Stromal cell of bone marrow (primary cell): ENCODE results near the gene OR10A3.

Source experiments
- DNase-seq: peaks from one replicate; pipeline ENCODE4 v3.0.0-alpha.2; 2012; ENCODE audit warnings: low read depth

Gene OR10A3

DNA sequence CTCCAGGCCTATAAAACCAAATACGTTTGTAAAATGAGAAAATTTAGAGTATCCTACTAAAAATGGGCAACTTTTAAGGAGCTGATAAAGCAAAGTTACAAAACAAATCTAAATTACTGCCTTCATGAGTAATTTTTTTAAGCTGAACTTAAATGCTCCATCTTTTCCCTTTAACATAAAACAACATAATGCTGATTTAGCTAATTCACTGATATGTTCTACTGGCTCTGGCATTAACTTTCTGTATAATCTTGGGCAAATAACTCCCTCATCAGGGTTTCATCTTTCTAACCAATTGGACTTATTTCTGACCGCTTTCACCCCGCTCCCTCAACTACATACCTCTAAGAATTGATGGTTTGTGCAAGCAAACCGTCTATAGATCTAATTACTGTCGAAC lies 362 bp downstream of the OR10A3 start:
- no peak for DNase-seq

DNA sequence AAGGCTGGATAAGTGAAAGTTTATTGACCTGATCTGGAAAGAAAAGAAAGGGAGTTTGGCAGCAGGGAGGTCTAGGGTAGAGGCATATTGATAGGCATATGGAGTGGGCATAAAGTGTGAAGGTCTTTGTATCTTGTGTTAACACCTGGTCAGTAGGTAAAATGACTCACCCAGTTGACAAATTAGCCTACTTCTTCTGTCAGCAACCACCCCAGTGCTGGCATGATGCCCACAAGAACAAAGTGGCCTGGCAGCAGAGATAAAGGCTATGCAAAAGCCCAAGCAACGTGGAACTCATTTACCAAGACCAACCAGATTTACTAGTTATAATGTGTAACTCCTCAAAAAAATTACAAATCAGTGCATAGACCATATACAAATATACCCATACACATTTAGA lies 4.9 kb downstream of the OR10A3 start:
- no peak for DNase-seq

DNA sequence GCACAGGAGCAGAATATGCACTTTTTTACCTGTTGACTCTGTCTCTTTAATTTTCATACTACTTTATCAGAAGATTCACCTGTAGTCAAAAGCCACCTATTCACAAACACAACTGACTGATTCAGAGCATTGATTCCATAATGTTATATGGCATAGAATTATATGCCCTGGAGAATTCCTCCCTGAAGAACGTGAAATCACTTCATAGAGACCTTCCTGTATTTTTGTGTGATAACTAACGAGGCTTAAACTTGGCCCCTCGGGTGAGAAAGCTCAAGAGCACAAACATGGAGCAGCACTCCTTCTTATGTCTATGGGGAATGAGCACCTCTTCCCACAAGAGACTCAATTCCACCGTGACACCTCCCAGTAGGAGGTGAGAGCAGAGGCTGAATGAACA lies 10.3 kb downstream of the OR10A3 start, which contains the start of gene OR10A6:
TSS of gene OR10A6 (minus strand) at position 101 of the 400 bp plus-strand sequence. CDS start 2,606 bp downstream, outside the sequence.
- DNase-seq: no peak

DNA sequence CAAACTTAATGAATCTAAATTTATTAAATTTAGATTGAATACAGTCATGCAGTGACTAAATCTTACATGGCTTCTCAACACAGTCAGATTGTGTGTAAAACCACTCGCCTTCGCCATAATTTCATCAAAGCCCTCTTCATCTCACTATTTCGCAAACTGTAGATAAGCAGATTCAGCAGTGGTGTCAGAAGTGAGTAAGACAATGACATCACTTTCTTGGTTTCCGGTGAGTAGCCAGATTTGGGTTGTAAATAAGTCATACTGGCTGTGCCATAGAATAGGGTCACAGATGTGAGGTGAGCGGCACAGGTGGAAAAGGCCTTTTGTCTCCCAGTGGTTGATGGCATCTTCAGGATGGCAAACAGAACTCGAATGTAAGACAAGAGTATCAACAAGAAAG lies 13.9 kb downstream of the OR10A3 start:
- no peak for DNase-seq

DNA sequence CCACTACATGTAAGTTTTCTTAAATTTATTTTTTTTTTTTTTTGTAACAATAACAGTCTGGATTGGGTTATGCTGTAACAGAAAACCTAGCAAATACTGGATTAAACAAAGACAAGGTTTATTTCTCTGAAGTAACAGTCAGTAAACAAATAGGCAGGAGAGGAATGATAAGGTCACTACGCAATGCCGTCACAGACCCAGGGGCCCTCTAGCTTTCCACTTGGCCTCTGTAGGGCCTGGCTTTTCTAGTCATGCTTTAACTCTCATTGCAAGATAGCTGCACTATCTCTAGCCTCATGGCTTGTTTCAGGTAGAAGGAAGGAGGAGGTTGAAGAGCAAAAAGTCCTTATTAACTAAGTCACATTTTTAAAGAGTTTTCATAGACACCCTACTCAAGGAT lies 17.0 kb downstream of the OR10A3 start:
- DNase-seq: no peak

DNA sequence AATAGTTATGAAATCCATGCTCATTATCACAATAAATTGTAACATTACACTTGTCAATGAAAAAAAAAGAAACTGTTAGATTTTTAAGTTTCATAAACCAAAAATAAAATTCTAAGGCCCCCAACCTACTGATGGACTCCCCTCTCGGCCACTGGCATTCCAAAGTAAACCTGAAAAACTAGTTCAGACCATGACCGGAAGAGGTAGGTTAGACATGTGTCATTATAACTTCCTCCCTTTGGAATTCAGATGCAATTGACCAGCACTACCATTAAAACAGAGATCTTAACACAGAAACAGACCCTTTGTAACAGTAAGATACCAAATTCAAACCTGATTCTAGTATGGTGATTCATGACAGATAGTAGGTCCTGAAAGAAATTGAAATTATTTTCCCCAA lies 23.4 kb downstream of the OR10A3 start:
- no peak for DNase-seq

DNA sequence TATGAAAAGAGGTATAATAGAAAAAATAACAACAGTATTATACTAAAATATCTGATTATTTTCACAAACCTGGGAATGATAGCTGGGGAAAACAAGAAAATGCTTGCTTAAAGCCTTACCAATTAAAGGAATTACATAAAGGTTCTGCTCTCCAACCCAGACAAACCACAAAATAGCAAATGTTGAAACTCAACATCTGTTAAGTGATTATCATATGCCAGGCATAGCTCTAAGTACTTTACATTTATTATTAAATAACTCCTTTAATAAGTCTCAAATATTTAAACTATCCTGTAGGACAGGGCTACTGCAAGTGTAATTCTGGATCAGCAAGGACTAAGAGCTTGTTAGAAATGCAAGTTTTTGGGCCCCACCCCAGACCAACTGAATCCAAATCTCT lies 30.5 kb downstream of the OR10A3 start:
- no peak for DNase-seq

DNA sequence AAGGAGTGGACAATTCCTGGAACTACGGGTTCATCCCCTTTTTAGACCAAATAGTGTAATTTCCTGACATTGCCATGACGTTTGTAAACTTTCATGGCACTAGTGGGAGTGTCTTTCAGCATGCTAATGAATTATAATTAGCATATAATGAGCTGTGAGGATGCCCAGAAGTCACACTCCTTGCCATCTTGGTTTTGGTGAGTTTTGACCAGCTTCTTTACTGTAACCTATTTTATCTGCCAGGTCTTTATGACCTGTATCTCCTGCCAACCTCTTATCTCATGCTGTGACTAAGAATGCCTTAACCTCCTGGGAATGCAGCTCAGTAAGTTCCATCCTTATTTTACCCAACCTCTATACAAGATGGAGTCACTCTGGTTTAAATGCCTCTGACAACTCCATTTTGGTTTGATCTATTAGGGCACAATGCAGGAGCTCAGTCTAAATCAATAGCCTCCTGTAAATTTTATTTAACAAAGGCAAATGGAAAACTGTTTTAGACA lies 31.2 kb downstream of the OR10A3 start:
- DNase-seq: no peak

DNA sequence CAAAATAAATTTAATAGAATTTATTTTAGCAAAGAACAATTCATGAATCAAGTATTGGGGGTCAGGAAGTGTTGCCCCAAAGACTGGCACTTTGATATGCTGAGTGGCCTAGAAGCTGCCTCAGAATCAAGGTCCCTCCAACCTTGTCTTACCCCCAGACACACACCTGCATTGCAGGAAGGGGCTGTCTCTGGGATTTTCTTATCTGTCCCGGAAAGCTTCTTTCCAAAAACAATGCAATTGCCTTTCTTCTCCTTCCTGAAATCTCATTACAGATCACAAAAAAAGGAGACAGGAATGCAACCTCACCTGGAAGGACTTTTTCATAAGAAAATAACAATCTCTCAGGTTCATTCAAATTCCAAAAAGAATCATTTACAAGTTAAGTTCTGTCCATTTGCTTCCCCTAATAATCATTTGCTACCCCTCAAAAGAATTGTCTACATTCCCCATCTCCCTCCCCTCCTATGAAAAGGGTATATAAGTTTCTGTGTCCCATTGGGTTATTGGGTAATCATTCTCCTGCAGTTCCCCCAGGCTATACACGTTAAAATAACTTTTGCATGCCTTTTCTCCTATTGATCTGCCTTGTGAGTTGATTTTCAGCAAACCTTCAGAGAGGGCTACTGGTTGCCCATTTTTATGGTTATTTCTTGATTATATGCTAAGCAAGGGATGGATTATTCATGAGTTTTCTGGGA lies 31.8 kb downstream of the OR10A3 start:
- DNase-seq: no peak

DNA sequence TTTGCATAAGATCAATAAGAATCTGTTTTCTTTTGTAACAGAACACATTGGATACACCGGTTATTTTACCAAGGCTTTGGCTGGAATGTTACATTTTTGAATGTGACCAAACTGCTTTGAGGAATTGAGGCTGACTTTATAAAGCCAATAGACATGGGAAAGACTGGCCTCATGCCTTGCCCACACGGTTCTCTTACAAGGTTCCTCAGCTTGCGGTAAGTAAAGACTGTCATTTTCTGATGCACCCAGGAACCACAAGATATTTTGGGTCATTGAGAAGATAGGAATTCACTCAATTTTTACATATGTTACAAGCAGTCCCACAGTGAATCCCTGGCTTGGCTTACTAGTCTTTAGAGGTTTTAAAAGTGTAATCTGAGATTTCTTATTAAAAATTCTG lies 34.4 kb downstream of the OR10A3 start:
- DNase-seq: no peak

DNA sequence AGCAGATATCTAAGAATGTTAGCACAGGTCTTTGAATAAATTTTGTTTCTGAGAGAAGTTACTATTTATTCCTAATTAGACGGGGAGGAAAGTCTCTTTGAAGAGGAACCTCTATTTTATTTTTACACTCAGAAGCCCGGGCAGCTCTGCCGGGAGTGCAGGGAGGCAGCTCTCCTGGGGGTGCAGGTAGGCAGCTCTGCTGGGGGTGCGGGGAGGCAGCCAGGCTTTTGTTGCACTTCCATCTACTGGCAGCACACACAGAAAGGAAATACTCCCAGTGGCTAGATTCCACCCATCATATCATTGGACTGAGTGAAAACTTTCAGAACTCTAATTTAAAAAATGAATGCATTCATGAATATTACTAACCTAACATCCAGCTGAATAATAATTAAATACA lies 35.0 kb downstream of the OR10A3 start:
- no peak for DNase-seq

DNA sequence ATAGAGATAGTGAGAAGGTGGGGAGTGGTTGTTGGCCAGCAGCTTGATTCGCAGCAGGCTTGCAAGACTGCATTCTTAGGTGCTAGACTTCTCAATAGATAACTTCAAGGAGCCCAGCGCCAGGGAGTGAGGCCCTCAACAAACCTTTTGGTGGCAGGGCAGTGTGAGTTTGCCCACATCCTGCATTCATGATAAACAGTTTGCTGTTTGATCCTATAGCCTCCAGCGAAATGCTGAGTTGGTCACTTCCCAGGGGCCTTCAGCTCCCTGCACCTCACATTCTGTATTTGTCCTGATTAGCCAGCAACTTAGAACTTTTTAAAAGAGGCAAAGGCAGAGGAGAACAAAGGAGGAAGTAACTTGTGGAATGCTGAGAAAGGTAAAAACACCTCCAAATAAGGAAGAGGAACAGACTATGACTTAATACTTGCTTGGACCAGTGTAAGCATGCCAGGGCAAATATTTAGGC lies 35.5 kb downstream of the OR10A3 start:
- no peak for DNase-seq

DNA sequence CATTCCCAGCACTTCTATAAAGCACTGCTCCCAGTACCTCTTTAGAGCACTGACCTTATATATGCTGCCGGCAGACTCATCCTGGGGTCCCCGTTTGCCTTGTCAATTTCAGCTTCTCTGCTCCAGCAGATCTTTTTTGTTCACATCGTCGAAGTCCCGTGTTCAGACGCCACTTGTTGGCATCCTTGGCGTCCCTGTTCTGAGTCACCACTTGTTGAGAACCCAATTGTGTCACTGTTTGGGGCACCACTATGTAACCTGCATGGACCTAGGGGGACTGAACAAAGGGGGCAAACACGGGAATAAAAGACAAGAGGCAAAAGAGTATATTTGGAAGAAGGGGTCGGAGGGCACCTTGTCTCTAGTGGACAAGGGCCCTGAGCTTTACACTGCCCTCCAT lies 36.0 kb downstream of the OR10A3 start:
- no peak for DNase-seq

DNA sequence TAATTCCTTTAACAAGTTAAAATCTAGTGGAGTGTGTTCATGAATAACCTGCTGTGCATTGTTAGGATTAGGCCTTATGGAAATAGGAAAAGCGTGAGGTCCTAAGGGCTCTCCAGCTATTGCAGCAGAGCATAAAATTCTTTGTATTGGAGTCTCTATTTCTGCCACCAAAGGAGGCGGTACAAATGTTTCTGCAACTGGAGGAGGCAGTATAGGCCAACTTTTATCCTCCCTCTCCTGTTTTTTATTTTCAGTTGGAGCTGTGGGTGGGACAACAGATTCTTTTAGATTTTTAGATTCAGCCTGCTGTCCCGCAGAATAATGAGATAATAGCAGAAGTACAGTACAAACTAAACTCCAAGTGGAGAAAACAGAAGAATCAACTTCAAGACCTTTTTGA lies 36.6 kb downstream of the OR10A3 start:
- DNase-seq: peak; percentile 47

DNA sequence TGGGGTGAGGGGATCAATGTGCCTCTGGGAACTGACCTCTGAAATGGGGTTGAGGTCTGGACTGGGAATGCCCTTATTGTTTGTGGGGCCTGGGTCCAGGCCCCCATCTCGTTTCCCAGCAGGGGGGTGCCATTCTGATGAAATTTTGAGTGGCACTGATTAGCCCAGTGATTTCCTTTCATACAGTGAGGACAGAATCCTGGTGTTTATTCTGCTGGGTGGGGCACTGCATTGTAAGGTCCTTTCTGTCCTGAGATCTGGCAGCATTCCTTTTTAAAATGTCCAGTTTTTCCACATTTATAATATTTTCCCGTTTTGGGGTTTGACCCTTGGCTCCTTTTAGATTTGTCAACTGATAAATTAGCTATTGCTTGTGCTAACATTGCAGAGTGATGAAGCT lies 37.6 kb downstream of the OR10A3 start:
- DNase-seq: no peak

DNA sequence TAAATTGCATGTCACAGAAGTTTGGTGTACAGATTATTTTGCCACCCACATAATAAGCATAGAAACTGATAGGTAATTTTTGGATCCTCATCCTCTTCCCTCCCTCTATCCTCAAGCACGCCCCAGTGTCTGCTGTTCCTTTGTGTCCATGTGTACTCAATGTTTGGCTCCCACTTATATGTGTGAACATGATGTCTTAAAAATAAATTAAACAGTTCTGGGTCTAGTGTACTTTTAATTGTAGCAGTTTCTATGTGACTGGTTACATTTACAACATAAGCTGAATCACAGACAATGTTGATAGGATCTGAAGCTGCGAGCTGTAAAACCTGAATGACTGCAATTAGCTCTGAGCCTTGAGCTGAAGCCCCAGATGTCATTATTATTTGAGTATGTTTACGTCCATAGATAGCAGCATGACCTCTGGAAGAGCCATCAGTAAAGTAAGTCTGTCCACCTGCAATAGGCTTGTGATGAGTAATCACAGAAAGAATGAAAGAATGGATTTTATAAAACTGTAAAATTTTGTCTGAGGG lies 40.1 kb downstream of the OR10A3 start:
- no peak for DNase-seq

DNA sequence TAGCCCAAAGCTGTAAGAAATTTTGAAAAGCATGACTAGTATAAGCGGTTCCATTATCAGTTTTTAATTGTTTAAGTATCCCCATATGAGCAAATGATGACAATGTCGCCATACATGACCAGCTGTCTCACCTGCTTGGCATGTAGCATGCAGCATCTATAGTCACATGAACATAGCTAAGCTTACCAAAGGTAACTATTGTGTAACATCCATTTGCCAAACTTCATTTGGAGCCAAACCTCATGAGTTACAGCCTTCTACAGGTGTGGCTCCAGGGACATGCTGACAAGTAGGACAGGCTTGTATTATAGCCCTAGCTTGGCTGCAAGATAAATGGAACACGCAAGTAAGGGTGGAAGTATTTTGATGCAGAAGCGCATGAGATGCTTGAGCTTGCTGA lies 40.8 kb downstream of the OR10A3 start:
- DNase-seq: no peak

DNA sequence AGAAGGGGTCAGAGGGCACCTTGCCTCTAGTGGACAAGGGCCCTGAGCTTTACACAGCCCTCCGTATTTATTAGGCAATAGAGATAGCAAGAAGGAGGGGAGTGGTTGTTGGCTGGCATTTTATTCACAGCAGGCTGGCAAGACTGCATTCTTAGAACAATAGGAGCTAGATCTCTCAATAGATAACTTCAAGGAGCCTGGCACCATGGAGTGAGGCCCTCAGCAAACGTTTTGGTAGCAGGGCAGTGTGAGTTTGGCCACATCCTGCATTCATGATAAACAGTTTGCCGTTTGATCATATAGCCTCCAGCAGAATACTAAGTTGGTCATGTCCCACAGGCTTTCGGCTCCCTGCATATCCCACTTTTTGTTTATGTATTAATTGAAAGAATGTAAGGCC lies 42.1 kb downstream of the OR10A3 start:
- no peak for DNase-seq

DNA sequence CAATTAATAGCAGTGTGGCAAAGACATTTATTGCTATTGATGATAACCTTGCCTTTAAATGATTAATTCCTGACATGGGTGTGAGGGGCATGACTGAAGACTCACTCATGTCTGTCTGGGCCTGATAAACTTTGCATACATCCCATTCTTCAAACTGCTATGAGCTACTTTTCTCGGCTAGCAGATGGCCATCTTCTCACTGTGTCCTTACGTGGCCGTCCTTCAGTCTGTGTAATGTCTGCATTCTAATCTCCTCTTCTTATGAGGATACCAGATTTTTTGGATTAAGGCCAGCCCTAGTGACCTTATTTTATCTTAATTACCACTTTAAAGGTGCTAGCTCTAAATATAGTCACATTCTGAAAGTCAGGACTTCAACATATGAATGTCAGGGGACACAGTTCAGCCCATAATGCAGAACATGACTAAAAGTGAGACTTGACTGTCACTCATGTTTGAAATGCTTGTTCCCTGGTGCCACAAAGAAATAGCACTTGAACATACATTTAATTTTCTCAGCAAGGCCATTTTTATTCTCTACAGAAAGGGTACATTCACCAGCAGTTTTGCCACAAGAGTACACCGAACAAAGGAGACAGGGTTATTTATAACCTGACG lies 42.7 kb downstream of the OR10A3 start:
- DNase-seq: no peak

DNA sequence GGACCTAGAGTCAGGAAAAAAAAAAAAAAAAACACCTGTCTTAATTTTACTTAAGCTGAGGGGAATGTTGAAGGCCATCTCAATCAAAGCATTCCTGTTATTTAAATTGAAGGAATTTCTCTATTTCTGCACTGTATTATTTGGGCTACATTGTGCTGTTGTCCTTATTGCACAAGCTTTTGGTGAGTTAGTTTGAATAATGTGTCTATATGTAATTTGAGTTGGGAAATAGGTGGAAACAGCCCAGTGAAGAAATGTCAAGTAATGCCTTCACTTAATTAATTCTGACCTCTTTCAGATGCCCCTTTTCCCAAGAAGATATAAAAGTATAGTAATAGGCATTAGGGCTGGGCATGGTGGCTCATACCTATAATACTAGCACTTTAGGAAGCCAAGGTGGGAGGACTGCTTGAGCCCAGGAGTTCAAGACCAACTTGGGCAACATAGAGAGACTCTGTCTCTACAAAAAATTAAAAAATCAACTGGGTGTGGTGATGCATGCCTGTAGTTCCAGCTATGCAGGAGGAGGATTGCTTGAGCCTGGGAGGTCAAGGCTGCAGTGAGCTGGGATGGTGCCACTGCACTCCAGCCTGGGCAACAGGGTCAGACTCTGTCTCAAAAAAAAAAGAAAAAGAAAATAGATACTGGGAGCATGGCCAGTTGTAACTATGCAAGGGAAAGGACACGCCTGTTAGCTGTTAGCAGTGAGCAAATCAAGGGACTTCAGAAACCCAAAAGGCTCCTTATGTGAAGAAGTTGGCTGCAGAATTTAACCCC lies 45.3 kb downstream of the OR10A3 start:
- no peak for DNase-seq

DNA sequence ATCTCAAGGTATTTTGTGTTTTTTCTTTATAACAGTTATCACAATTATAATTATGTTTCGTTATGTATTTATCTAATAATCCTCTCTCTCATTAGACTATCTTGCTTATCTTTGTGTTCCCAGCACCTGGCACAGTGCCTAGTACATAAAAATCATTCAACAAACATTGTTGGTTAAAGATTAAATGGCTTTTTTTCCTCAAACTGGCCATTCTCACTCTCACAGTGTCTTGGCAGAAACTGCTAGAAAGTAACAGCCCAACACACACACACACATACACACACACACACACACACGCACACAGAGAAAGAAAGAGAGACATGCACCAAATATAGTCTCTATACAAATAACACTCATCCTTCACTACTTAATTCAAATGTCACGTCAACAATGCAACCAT lies 47.3 kb downstream of the OR10A3 start:
- DNase-seq: no peak

DNA sequence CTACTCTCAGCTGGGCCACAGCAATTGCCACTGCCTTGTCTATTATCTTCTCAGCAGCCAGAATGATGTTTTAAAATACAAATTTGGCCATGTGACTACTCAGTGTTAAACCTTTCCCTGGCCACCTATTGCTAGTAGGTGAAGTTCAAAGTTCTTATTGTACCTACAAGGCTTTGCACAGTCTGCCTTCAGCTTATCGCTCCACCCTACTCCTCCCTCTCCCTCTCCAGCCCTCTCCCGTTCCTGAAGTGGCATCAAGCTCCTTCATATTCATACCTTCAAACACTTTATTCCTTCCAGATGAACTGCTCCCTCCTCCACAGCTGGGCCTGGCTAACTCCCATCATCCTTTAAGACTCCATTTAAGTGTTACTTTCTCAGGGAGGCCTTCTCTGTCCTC lies 47.7 kb downstream of the OR10A3 start:
- DNase-seq: no peak

DNA sequence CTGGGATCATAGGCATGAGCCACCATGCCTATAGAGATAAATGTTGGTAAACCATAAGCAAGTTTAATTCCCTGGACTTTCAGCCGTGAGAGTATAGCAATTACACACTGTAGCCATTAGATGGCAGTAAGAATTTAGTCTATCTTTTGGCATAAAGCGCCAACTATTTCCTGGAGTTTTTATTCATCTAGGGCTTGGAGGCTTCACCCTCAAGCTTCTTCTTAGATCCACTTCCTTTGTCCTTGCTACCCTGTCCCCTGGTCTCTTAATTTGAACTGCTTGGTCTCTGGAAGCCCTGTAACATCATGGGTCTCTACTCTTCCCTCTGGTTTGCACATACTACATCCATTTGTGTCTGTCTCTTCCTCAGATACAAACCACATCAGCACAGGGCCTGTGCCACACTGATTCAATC lies 48.7 kb downstream of the OR10A3 start:
- DNase-seq: peak; percentile 38
